ENCODE data around the gene COL23A1.

Gene COL23A1

DNA sequence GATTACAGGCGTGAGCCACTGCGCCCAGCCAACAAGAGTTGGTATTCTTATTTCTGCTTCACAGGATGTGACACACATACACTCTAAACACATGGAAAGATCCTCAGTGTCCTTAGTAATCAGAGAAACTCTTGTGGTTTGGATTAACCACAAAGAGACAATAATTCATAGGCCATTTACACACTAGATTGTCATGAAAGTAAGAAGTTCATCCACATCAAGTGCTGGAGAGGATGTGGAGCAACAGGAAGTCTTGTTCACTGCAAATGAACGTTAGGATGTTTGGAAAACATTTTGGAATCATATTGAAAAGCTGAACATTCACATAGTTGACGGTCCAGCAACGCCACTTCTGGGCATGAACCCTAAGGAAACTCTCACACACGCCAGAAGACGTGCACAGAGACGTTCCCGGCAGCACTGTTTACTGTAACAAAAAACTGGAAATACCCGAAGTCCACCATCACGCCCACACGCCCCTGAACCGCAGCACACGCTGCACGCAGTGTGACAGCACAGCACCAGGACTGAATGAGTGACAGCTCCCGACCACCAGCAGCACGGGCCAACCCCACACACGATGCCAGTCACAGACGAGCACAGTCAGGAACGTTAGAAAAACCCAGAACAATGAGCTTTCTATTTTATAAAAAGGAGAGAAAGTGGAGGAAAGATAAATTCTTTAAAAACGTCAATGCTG lies 87.6 kb downstream of the COL23A1 start:
- H3K4me3 Mint-ChIP-seq: no peak overlapping the region
- H3K36me3 Mint-ChIP-seq (ENCODE audit: low read depth): peaks cover 24% of the 10 kb centered on the region
- no peak for DNase-seq
- TF ChIP-seq, protein P1, sequence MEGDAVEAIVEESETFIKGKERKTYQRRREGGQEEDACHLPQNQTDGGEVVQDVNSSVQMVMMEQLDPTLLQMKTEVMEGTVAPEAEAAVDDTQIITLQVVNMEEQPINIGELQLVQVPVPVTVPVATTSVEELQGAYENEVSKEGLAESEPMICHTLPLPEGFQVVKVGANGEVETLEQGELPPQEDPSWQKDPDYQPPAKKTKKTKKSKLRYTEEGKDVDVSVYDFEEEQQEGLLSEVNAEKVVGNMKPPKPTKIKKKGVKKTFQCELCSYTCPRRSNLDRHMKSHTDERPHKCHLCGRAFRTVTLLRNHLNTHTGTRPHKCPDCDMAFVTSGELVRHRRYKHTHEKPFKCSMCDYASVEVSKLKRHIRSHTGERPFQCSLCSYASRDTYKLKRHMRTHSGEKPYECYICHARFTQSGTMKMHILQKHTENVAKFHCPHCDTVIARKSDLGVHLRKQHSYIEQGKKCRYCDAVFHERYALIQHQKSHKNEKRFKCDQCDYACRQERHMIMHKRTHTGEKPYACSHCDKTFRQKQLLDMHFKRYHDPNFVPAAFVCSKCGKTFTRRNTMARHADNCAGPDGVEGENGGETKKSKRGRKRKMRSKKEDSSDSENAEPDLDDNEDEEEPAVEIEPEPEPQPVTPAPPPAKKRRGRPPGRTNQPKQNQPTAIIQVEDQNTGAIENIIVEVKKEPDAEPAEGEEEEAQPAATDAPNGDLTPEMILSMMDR (IDR thresholded peaks at IDR 0.05): no peak
- peaks cover 19% of the 10 kb centered on the region for H3K4me1 Mint-ChIP-seq
- H3K27ac Mint-ChIP-seq: no peak overlapping the region
- H3K27me3 Mint-ChIP-seq (ENCODE audit: low read depth, poor library complexity): peaks cover 9% of the 10 kb centered on the region
- H3K9me3 Mint-ChIP-seq: peaks cover 40% of the 10 kb centered on the region

DNA sequence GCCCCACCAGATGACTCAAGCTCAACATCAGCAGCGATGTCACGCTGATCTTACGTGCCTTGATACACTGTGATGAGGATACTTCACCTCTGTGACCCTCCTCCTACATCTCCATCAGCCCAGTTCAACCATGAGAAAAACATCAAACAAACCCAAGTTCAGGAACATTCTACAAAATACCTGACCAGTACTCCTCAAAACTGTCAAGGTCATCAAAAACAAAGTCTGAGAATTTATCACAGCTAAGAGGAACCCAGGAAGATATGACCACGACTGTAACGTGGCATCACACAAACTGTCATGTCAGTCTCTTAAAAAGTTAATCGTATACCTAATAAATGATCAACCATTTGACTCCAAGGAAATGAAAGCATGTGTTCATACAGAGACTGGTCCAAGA lies 90.8 kb downstream of the COL23A1 start:
- peaks cover 10% of the 10 kb centered on the region for H3K4me1 Mint-ChIP-seq
- H3K27ac Mint-ChIP-seq: no peak overlapping the region

DNA sequence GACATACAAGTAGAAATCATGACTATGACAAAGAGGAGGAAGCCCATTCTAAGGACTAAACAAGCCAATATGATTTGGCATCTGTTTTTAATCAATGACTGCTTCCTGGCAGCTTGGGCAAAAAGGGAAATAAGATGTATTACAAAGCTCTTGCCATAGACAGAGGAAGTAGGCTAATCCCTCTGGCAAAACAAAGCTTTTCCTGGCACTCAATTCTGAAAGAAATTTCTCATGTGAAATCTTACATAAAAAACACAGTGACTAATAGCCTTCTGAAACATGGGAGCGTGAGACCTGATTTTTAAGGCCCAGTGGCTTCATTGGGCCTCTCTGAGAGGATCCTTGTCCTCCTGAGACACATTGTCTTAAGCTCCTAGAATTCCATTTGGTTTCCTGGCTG lies 93.6 kb downstream of the COL23A1 start:
- no peak overlapping the region for H3K4me3 Mint-ChIP-seq
- H3K27me3 Mint-ChIP-seq (ENCODE audit: low read depth, poor library complexity): no peaks in the 10 kb centered on the region
- DNase-seq: no peak
- H3K27ac Mint-ChIP-seq: no peak overlapping the region
- H3K36me3 Mint-ChIP-seq (ENCODE audit: low read depth): peaks cover 12% of the 10 kb centered on the region
- H3K9me3 Mint-ChIP-seq: peaks cover 23% of the 10 kb centered on the region
- no peaks in the 10 kb centered on the region for H3K4me1 Mint-ChIP-seq
- TF ChIP-seq, protein P1 (IDR thresholded peaks at IDR 0.05): no peak

More for the DNA sequence above, 90.8 kb downstream of the COL23A1 start:
- Mint-ChIP-seq H3K36me3 (ENCODE audit: low read depth) (peaks cover 19% of the 10 kb centered on the region), H3K9me3 (peaks cover 30% of the 10 kb centered on the region), H3K4me3 (no peak overlapping the region), H3K27me3 (ENCODE audit: low read depth, poor library complexity) (peaks cover 5% of the 10 kb centered on the region)
- DNase-seq: no peak
- TF ChIP-seq, protein P1 (IDR thresholded peaks at IDR 0.05): no peak

DNA sequence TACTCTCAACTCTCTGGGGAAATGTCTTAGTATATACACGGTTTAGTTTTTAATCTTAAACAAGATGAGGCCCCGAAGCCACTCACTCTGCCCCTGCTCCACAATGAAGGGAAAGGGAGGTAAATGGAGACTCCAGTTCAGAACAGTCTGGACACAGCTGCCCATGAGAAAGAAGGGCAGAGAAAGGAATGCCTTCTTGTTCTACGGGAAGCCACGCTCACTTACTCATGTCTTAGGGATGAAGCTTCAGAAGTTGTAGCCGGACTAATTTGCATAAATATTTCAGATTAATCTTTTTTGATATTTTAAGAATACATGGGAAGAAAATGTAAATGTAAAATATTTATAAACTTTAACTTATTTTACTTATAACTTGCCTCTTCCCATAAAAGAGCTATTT lies 94.0 kb downstream of the COL23A1 start:
- peaks cover 3% of the 10 kb centered on the region for H3K4me1 Mint-ChIP-seq
- TF ChIP-seq, protein P1 (IDR thresholded peaks at IDR 0.05): no peak
- H3K9me3 Mint-ChIP-seq: peaks cover 25% of the 10 kb centered on the region
- no peak for DNase-seq
- no peak overlapping the region for H3K27ac Mint-ChIP-seq
- H3K4me3 Mint-ChIP-seq: no peak overlapping the region
- H3K27me3 Mint-ChIP-seq (ENCODE audit: low read depth, poor library complexity): no peaks in the 10 kb centered on the region
- H3K36me3 Mint-ChIP-seq (ENCODE audit: low read depth): peaks cover 15% of the 10 kb centered on the region

DNA sequence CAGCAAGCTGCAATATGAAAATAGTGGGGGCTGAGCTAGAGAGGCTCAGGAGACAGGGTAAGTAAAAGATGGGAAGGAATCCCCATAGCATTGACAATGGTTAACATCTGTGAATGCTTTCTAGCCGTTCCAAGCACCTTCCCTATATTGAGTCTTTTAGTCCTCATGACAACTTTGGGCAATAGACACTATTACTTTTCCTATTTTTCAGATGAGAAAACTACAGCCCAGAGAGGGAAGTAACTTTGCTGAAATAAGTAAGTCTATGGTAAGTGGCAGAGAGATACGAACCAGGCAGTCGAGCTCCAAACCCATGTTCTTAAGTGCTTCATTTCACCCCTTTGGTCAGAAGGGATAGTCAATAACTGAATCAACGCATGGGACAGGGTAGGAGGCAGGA lies 94.5 kb downstream of the COL23A1 start:
- Mint-ChIP-seq H3K27ac (no peak overlapping the region), H3K4me1 (peaks cover 8% of the 10 kb centered on the region), H3K4me3 (no peak overlapping the region), H3K36me3 (ENCODE audit: low read depth) (peaks cover 15% of the 10 kb centered on the region), H3K27me3 (ENCODE audit: low read depth, poor library complexity) (no peaks in the 10 kb centered on the region), H3K9me3 (peaks cover 25% of the 10 kb centered on the region)
- DNase-seq: no peak
- TF ChIP-seq, protein P1 (IDR thresholded peaks at IDR 0.05): no peak

DNA sequence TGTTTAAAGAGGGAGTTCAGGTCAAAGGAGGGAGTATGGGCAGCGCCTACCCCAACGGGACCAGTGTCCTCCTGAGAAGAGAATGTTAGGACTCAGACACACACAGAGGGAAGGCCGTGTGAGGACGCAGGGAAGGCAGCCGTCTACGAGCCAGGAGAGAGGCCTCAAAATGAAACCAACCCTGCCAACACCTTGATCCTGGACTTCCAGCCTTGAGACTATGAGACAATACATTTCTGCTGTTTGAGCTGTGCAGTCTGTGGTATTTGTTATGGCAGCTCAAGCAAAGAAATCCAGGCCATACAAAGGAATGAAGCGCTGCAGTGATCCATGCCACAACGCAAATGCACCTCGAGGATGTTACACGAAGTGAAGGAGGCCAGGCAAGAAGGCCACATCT lies 97.9 kb downstream of the COL23A1 start:
- Mint-ChIP-seq H3K4me1 (peaks cover 19% of the 10 kb centered on the region), H3K36me3 (ENCODE audit: low read depth) (peaks cover 12% of the 10 kb centered on the region), H3K27me3 (ENCODE audit: low read depth, poor library complexity) (no peaks in the 10 kb centered on the region), H3K27ac (no peak overlapping the region), H3K9me3 (peaks cover 36% of the 10 kb centered on the region), H3K4me3 (no peak overlapping the region)
- TF ChIP-seq, protein P1 (IDR thresholded peaks at IDR 0.05): no peak
- DNase-seq: no peak

All from nephron progenitor cell (in vitro differentiated cells).